HepG2 (cell line): ENCODE data around the gene PPM1G. TPM values are rescaled to one million over a fixed set of nuclear protein-coding genes. Genes with fewer than 3 reads are reported as not detected.

Experiments
- ARHGAP35 ChIP-seq: sonication (generic); formaldehyde crosslinking; IDR thresholded peaks from 2 replicates; pipeline ENCODE4 v1.9.0; 2022; ENCODE audit warnings: mild to moderate bottlenecking, inconsistent platforms, moderate library complexity, missing genetic modification reagents, borderline replicate concordance
- BCL3 ChIP-seq: sonication (generic); formaldehyde crosslinking; IDR thresholded peaks from 2 replicates; pipeline ENCODE4 v1.5.1; 2020; ENCODE audit warnings: mild to moderate bottlenecking, missing genetic modification reagents, moderate library complexity
- EEA1 ChIP-seq: sonication (generic); formaldehyde crosslinking; IDR thresholded peaks from 2 replicates; pipeline ENCODE4 v1.5.1; 2020; ENCODE audit warnings: mild to moderate bottlenecking, missing genetic modification reagents, borderline replicate concordance
- ELK4 ChIP-seq: sonication (generic); formaldehyde crosslinking; IDR thresholded peaks from 2 replicates; pipeline ENCODE4 v1.9.0; 2021; ENCODE audit warnings: missing genetic modification reagents, borderline replicate concordance
- PAXIP1 ChIP-seq: sonication (generic); formaldehyde crosslinking; conservative IDR thresholded peaks from 2 replicates; pipeline ENCODE4 v1.4.0; 2020; ENCODE audit warnings: mild to moderate bottlenecking, missing genetic modification reagents, moderate library complexity
- RARA ChIP-seq: IDR thresholded peaks from 2 replicates; pipeline ENCODE4 v1.6.1; 2016; ENCODE audit warnings: missing genetic modification reagents, missing compliant biosample characterization
- SRY ChIP-seq: sonication (generic); formaldehyde crosslinking; IDR thresholded peaks from 2 replicates; pipeline ENCODE4 v1.8.0; 2022; ENCODE audit warnings: mild to moderate bottlenecking, missing genetic modification reagents
- SSRP1 ChIP-seq: IDR thresholded peaks from 2 replicates; pipeline ENCODE4 v1.6.1; 2016; ENCODE audit warnings: control low read depth
- SYNCRIP ChIP-seq: fragments of 200-400 bp; formaldehyde crosslinking; IDR thresholded peaks from 2 replicates; pipeline ENCODE4 v1.6.1; 2018; ENCODE audit warnings: mild to moderate bottlenecking, low read depth, low read length; ENCODE audit not compliant: insufficient read depth
- ZMYM2 ChIP-seq: sonication (generic); formaldehyde crosslinking; IDR thresholded peaks from 2 replicates; pipeline ENCODE4 v1.8.0; 2022; ENCODE audit warnings: mild to moderate bottlenecking, missing genetic modification reagents
- ZNF224 ChIP-seq: sonication (generic); formaldehyde crosslinking; IDR thresholded peaks from 2 replicates; pipeline ENCODE4 v1.5.0; 2020; ENCODE audit warnings: mild to moderate bottlenecking, missing genetic modification reagents
- ZNF446 ChIP-seq: sonication (generic); formaldehyde crosslinking; IDR thresholded peaks from 2 replicates; pipeline ENCODE4 v1.5.0; 2020; ENCODE audit warnings: mild to moderate bottlenecking, missing genetic modification reagents
- ZNF589 ChIP-seq: sonication (generic); formaldehyde crosslinking; conservative IDR thresholded peaks from 2 replicates; pipeline ENCODE4 v1.8.0; 2022; ENCODE audit warnings: mild to moderate bottlenecking, moderate library complexity, missing genetic modification reagents
- ZNF609 ChIP-seq: sonication (generic); formaldehyde crosslinking; IDR thresholded peaks from 2 replicates; pipeline ENCODE4 v1.4.0; 2020; ENCODE audit warnings: mild to moderate bottlenecking, missing genetic modification reagents, borderline replicate concordance
- ZNF691 ChIP-seq: sonication (generic); formaldehyde crosslinking; IDR thresholded peaks from 2 replicates; pipeline ENCODE4 v1.4.0; 2020; ENCODE audit warnings: missing genetic modification reagents, low read depth, mild to moderate bottlenecking, borderline replicate concordance
- ZSCAN31 ChIP-seq: sonication (generic); formaldehyde crosslinking; IDR thresholded peaks from 2 replicates; pipeline ENCODE4 v1.5.0; 2020; ENCODE audit warnings: low read depth, mild to moderate bottlenecking, missing genetic modification reagents
- polyA plus RNA-seq, 8 experiments: library from polyadenylated mRNA; depleted of rRNA in 3 of 8; stranded (reverse) in 7 of 8; unstranded in 1 of 8; fragments of >200 nt; fragmentation: Illumina TruSeq in 4 of 8; extraction: Trizol in 4 of 8; gene quantifications; 2 replicates each; pipeline versions ENCODE4 v1.2.1 to v1.2.3, GENCODE V29; 2011 to 2016; ENCODE audit warnings: low read depth in 4 of 8, missing spikeins in 1 of 8, mixed read lengths in 1 of 8; ENCODE audit not compliant: insufficient read depth in 1 of 8
- total RNA-seq, 5 experiments: library from RNA; depleted of rRNA; stranded (reverse); fragments of >200 nt; fragmentation: Illumina TruSeq; extraction: Trizol; gene quantifications; 2 replicates each; pipeline ENCODE4 v1.2.3, GENCODE V29; 2016; ENCODE audit warnings: low read depth in 1 of 5

The PPM1G gene
- total and polyA plus RNA-seq, 2 of the 13 experiments (the other 11 are each of a cell fraction or from before 2014, with no cell fraction given) = 58.2 to 213 TPM

- peak; percentile 31; the same call in 1 of the 2 replicates for TF ChIP-seq ZNF691 (CRISPR knock-in tag)
- peak; percentile 65 for TF ChIP-seq PAXIP1 (CRISPR knock-in tag)
- peak; percentile 83; the same call in 1 of the 2 replicates for TF ChIP-seq ZMYM2 (CRISPR knock-in tag)
- peak; percentile 76; the same call in 1 of the 2 replicates for TF ChIP-seq ZSCAN31 (CRISPR knock-in tag)
- TF ChIP-seq ZNF224 (CRISPR knock-in tag) = no peak
- peak; percentile 91; the same call in 1 of the 2 replicates for TF ChIP-seq BCL3 (CRISPR knock-in tag)
- peak; percentile 93 for TF ChIP-seq SRY (CRISPR knock-in tag)
- TF ChIP-seq ARHGAP35 (CRISPR knock-in tag) = peak; percentile 77; the same call in 1 of the 2 replicates
- no peak for TF ChIP-seq SSRP1 (CRISPR knock-in tag)
- peak; percentile 77 for TF ChIP-seq ZNF589 (CRISPR knock-in tag)
- TF ChIP-seq ELK4 (CRISPR knock-in tag) = no peak
- 0 out of 2 replicates have a peak, but pooled peaks have one; percentile 31 for TF ChIP-seq RARA (CRISPR knock-in tag)
- no peak for TF ChIP-seq SYNCRIP
- peak; percentile 81 for TF ChIP-seq EEA1 (CRISPR knock-in tag)
- TF ChIP-seq ZNF446 (CRISPR knock-in tag) = peak; percentile 80; the same call in 1 of the 2 replicates
- no peak; the same call in 1 of the 2 replicates for TF ChIP-seq ZNF609 (CRISPR knock-in tag)
Observed at GRCh38 chr2:27428213-27428977, 19.0 kb upstream of the PPM1G start, which contains the start of gene NRBP1 (continued).
